Progenitor cell of endocrine pancreas (in vitro differentiated cells): ENCODE data around the gene CHID1. TPM values are rescaled to one million over a fixed set of nuclear protein-coding genes. Genes with fewer than 3 reads are reported as not detected.

Source experiments
- DNase-seq: peaks from one replicate; pipeline ENCODE4 v3.0.0; 2021; ENCODE audit warnings: low spot score; ENCODE audit not compliant: unreplicated experiment
- H3K27ac Mint-ChIP-seq: 2 replicates; pipeline ENCODE4 v1.8.0; 2021; ENCODE audit warnings: mild to moderate bottlenecking, moderate library complexity, mixed read lengths
- H3K27me3 Mint-ChIP-seq: 2 replicates; pipeline ENCODE4 v1.8.0; 2021; ENCODE audit warnings: mixed read lengths
- H3K36me3 Mint-ChIP-seq: 2 replicates; pipeline ENCODE4 v1.8.0; 2022; ENCODE audit warnings: mixed read lengths; ENCODE audit not compliant: insufficient read depth
- H3K4me1 Mint-ChIP-seq: 2 replicates; pipeline ENCODE4 v1.8.0; 2021; ENCODE audit warnings: low read depth, mixed read lengths
- H3K4me3 Mint-ChIP-seq: 2 replicates; pipeline ENCODE4 v1.8.0; 2021; ENCODE audit warnings: low read depth, mild to moderate bottlenecking, moderate library complexity, mixed read lengths
- H3K9me3 Mint-ChIP-seq: 2 replicates; pipeline ENCODE4 v1.8.0; 2021; ENCODE audit warnings: low read depth, mixed read lengths
- CTCF ChIP-seq: fragments of 200-600 bp; sonication (generic); IDR thresholded peaks from one replicate; pipeline ENCODE4 v1.5.0; 2021; ENCODE audit warnings: antibody characterized with exemption, mild to moderate bottlenecking; ENCODE audit not compliant: unreplicated experiment
- total RNA-seq: library from RNA; stranded (reverse); gene quantifications from 2 replicates; pipeline ENCODE4 v1.2.1, GENCODE V29; 2021

Gene CHID1
- total RNA-seq, 1 donor from 2014 or later, result 87.0 TPM

GRCh38 chr11:927871-928270, 17.3 kb upstream of the CHID1 start:
- no peak for DNase-seq
- no peak for TF ChIP-seq CTCF
- H3K27me3 Mint-ChIP-seq, result no peaks in the 10 kb centered on the region
- H3K36me3 Mint-ChIP-seq, result no peaks in the 10 kb centered on the region
- peak overlapping the region; percentile 37 for H3K4me3 Mint-ChIP-seq
- no peak overlapping the region for H3K27ac Mint-ChIP-seq
- peaks cover 24% of the 10 kb centered on the region for H3K4me1 Mint-ChIP-seq
- no peaks in the 10 kb centered on the region for H3K9me3 Mint-ChIP-seq

DNA sequence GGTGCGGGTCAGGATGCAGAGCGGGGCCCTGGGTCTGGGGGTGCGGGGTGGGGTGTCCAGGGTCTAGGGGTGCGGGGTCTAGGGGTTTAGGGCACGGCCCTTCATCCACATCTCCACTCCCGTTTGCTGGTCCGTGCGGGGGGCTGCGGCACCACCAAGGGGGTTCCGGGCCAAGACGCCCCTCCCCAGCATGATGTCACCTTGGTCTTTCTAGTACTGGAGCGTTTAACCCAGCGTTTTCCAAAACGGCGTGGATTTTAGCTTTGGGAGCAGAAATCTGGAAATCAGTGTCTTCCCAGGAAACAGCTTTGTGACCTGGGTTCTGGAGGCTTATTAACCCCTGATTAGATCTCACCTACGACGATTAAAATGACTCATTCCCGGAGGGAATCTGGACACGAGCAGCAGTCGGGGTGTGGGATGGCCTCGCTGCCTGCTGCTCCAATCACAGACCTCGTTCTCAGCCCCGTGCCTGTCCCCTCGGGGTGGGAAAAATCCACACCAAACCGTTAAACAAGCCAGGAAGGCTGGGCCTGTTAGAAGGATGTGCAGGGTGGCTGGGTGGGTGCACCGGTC, 15.8 kb upstream of the CHID1 start:
- Mint-ChIP-seq H3K27ac (peak overlapping the region; percentile 85), H3K4me1 (peaks cover 21% of the 10 kb centered on the region), H3K27me3 (no peaks in the 10 kb centered on the region), H3K4me3 (peak overlapping the region; percentile 79), H3K36me3 (no peaks in the 10 kb centered on the region), H3K9me3 (no peaks in the 10 kb centered on the region)
- no peak for TF ChIP-seq CTCF
- DNase-seq, result no peak

DNA sequence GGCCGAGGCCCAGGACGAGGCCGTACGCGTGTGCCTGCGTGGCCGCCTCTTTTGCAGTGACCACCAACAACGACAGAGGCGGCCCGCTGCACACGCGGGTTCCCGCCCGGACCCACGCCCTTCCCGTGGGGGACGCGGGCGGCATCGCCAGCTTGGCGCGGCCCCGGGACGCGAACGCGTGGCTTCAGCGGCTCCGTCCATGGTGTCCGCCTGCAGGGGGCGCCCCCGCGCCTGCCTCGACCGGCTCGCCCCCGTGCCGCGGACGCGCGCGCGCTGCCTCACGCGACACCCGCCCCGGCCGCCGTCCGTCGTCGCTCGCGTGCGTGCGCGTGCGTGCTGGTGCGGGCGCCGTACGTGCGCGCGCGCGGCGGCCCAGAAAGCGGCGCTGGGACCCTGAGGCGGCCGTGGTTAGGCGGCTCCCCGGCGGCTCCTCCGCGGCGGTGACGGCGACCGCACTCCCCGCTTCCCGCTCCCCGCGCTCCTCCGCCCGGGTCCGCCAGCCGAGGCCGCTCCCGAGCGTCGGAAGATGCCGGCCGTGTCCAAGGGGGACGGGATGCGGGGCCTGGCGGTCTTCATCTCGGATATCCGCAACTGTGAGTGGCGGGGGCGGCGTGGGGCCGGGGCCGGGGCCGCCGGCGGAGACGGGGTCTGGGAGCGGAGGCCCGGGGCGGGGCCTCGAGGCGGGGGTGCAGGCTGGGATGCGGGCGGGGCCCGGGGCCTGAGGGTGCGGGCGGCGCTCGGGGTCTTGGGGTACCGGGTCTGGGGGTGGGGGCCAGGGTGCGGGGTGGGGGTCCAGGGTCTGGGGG, 15.1 kb upstream of the CHID1 start, which contains the start of gene AP2A2:
Gene AP2A2, plus strand, starts transcription at position 375 of the 806 bp plus-strand sequence. Its CDS starts 152 bp downstream, at position 527.
- no peaks in the 10 kb centered on the region for H3K36me3 Mint-ChIP-seq
- TF ChIP-seq CTCF, result peak; percentile 83
- H3K4me3 Mint-ChIP-seq, result peak within 1 kb of the TSS; percentile 79
- peaks cover 16% of the 10 kb centered on the region for H3K4me1 Mint-ChIP-seq
- DNase-seq, result peak; percentile 84
- H3K27me3 Mint-ChIP-seq, result no peaks in the 10 kb centered on the region
- no peaks in the 10 kb centered on the region for H3K9me3 Mint-ChIP-seq
- H3K27ac Mint-ChIP-seq, result peak within 1 kb of the TSS; percentile 85

- no peak for TF ChIP-seq CTCF
- no peak overlapping the region for H3K4me3 Mint-ChIP-seq
- no peaks in the 10 kb centered on the region for H3K36me3 Mint-ChIP-seq
- DNase-seq, result no peak
- H3K27ac Mint-ChIP-seq, result no peak overlapping the region
- no peaks in the 10 kb centered on the region for H3K27me3 Mint-ChIP-seq
- H3K9me3 Mint-ChIP-seq, result no peaks in the 10 kb centered on the region
- H3K4me1 Mint-ChIP-seq, result peaks cover 16% of the 10 kb centered on the region
Measured at GRCh38 chr11:925158-925495, 14.5 kb upstream of the CHID1 start.

DNA sequence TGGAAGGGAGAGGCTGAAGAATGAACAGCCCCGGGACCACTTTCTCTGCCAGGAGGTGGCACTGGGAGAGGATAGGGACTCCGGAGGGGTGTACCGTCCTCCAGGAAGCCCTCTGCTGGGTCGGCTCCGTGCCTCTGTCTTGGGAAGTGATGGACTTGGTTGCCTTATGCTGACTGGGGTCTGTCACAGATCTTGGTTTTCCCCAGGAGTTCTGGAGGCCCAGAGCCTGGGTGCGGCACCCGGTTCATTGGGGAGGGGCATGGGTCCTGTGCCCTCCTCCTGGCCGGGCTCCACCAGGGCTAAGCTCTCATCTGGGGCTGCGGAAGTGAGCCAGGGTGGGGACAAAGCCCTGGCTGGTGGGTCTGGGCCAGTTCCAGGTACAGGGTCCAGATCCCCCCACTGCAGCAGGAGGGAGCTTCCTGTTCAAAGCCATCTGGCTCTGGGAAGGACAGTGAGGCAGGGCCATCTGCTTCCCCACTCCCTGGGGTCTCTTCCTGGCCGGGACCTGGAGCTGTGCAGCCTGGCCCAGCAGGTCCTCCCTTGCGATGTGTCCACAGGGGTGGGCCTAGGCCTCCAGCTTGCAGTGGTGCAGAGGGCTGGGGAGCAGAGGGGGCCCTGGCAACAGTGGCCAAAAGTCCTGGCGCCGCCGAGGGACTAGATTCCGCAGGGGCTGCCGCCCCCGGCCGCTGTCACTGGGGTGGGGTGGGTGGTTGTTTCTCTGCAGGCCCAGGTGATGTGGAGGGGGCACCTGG, 14.0 kb upstream of the CHID1 start:
- H3K27me3 Mint-ChIP-seq, result no peaks in the 10 kb centered on the region
- H3K27ac Mint-ChIP-seq, result no peak overlapping the region
- H3K36me3 Mint-ChIP-seq, result no peaks in the 10 kb centered on the region
- no peaks in the 10 kb centered on the region for H3K9me3 Mint-ChIP-seq
- peak overlapping the region; percentile 54 for H3K4me3 Mint-ChIP-seq
- DNase-seq, result no peak
- no peak for TF ChIP-seq CTCF
- H3K4me1 Mint-ChIP-seq, result peaks cover 16% of the 10 kb centered on the region
